A549 (cell line): ENCODE results near the gene BAHCC1.

ENCODE experiments used
- CBX2 ChIP-seq: fragments of 200-600 bp; sonication (generic); IDR thresholded peaks from 2 replicates; pipeline ENCODE4 v1.6.1; 2016; ENCODE audit warnings: low read depth, mild to moderate bottlenecking, borderline replicate concordance
- JUN ChIP-seq, 2 experiments: fragments of >200 bp; sonication (Bioruptor Twin); formaldehyde crosslinking; IDR thresholded peaks; 2 replicates in 1 of 2; 3 replicates in 1 of 2; pipeline ENCODE4 v1.6.1; 2016 to 2017
- MYC ChIP-seq: IDR thresholded peaks from 2 replicates; pipeline ENCODE4 v1.6.1; 2012; ENCODE audit warnings: mild to moderate bottlenecking, inconsistent platforms, low read length, improper control_type of control experiment, borderline replicate concordance
- NFE2L2 ChIP-seq: fragments of 150-350 bp; conservative IDR thresholded peaks from 2 replicates; pipeline ENCODE4 v1.6.1; 2014; ENCODE audit warnings: low read length
- POLR2A ChIP-seq: IDR thresholded peaks from 2 replicates; pipeline ENCODE4 v1.6.1; 2012; ENCODE audit warnings: mild to moderate bottlenecking, low read length
- POLR2AphosphoS2 ChIP-seq: conservative IDR thresholded peaks from 2 replicates; pipeline ENCODE4 v1.6.1; 2012; ENCODE audit warnings: low read length, improper control_type of control experiment, inconsistent platforms
- SMC3 ChIP-seq: fragments of >200 bp; sonication (Bioruptor Twin); formaldehyde crosslinking; IDR thresholded peaks from 3 replicates; pipeline ENCODE4 v1.6.1; 2018; ENCODE audit warnings: inconsistent platforms
- TF ChIP-seq, protein P1 (sequence below): fragments of >200 bp; sonication (Bioruptor Twin); formaldehyde crosslinking; IDR thresholded peaks from 3 replicates; pipeline ENCODE4 v1.5.1; 2016
- TF ChIP-seq, protein P2 (sequence below): IDR thresholded peaks from 2 replicates; pipeline ENCODE4 v1.6.1; 2012
- TF ChIP-seq, protein P3 (sequence below): fragments of 200-600 bp; sonication (generic); IDR thresholded peaks from 2 replicates; pipeline ENCODE4 v1.6.1; 2016; ENCODE audit warnings: antibody characterized with exemption, mild to moderate bottlenecking, moderate library complexity

DNA sequence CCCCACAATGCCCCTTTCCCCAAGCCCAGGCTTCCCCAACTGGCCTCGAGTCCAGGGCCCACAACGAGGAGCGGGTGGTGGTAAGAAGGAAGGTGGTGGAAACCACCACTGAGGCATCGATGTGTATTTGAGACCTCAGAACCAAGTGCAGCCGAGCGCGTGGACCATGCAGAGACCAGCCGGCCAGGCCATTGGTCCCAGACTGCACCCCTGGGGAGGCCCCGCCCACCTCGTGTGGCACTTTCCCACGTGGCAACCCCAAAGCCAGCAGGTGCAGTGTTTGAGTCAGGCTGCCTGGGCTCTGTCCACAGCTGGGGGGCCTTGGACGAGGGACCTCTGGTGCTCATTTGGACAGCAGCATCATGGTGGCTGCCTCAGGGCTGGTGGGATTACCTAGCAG is 28.1 kb upstream of the BAHCC1 start:
- TF ChIP-seq MYC (no peak), POLR2AphosphoS2 (no peak), POLR2A (no peak), CBX2 (no peak), JUN (IDR thresholded peaks at IDR 0.05) (no peak), SMC3 (no peak), NFE2L2 (no peak)
- TF ChIP-seq, protein P1, sequence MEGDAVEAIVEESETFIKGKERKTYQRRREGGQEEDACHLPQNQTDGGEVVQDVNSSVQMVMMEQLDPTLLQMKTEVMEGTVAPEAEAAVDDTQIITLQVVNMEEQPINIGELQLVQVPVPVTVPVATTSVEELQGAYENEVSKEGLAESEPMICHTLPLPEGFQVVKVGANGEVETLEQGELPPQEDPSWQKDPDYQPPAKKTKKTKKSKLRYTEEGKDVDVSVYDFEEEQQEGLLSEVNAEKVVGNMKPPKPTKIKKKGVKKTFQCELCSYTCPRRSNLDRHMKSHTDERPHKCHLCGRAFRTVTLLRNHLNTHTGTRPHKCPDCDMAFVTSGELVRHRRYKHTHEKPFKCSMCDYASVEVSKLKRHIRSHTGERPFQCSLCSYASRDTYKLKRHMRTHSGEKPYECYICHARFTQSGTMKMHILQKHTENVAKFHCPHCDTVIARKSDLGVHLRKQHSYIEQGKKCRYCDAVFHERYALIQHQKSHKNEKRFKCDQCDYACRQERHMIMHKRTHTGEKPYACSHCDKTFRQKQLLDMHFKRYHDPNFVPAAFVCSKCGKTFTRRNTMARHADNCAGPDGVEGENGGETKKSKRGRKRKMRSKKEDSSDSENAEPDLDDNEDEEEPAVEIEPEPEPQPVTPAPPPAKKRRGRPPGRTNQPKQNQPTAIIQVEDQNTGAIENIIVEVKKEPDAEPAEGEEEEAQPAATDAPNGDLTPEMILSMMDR: no peak
- TF ChIP-seq, protein P2, sequence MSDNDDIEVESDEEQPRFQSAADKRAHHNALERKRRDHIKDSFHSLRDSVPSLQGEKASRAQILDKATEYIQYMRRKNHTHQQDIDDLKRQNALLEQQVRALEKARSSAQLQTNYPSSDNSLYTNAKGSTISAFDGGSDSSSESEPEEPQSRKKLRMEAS: no peak
- TF ChIP-seq, protein P3, sequence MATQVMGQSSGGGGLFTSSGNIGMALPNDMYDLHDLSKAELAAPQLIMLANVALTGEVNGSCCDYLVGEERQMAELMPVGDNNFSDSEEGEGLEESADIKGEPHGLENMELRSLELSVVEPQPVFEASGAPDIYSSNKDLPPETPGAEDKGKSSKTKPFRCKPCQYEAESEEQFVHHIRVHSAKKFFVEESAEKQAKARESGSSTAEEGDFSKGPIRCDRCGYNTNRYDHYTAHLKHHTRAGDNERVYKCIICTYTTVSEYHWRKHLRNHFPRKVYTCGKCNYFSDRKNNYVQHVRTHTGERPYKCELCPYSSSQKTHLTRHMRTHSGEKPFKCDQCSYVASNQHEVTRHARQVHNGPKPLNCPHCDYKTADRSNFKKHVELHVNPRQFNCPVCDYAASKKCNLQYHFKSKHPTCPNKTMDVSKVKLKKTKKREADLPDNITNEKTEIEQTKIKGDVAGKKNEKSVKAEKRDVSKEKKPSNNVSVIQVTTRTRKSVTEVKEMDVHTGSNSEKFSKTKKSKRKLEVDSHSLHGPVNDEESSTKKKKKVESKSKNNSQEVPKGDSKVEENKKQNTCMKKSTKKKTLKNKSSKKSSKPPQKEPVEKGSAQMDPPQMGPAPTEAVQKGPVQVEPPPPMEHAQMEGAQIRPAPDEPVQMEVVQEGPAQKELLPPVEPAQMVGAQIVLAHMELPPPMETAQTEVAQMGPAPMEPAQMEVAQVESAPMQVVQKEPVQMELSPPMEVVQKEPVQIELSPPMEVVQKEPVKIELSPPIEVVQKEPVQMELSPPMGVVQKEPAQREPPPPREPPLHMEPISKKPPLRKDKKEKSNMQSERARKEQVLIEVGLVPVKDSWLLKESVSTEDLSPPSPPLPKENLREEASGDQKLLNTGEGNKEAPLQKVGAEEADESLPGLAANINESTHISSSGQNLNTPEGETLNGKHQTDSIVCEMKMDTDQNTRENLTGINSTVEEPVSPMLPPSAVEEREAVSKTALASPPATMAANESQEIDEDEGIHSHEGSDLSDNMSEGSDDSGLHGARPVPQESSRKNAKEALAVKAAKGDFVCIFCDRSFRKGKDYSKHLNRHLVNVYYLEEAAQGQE: no peak
